Measurements from ENCODE around the gene ZNF649. TPM values are rescaled to one million over a fixed set of nuclear protein-coding genes. Genes with fewer than 3 reads are reported as not detected.

The ZNF649 gene
- total RNA-seq, 2 donors from 2014 or later, result 61.0 to 69.3 TPM

GRCh38 chr19:51944798-51945552 lies 40.2 kb upstream of the ZNF649 start:
- no peak for DNase-seq
- H3K9me3 ChIP-seq (ENCODE audit: control insufficient read depth, low read length), result peaks cover 99% of the 10 kb centered on the region

GRCh38 chr19:51938936-51939335 lies 34.1 kb upstream of the ZNF649 start:
- H3K9me3 ChIP-seq (ENCODE audit: control insufficient read depth, low read length), result peaks cover 98% of the 10 kb centered on the region

More at GRCh38 chr19:51944798-51945552, 40.2 kb upstream of the ZNF649 start:
- peaks cover 89% of the 10 kb centered on the region for H3K36me3 Mint-ChIP-seq (ENCODE audit: low read depth)
- H3K27me3 Mint-ChIP-seq (ENCODE audit: insufficient read depth), result no peaks in the 10 kb centered on the region
- Histone ChIP-seq H3K36me3 (ENCODE audit: control insufficient read depth, insufficient read depth, low read length) (peaks cover 78% of the 10 kb centered on the region), H3K4me1 (ENCODE audit: control insufficient read depth, insufficient read depth, low read length) (no peaks in the 10 kb centered on the region), H3K4me3 (ENCODE audit: low read length) (peak overlapping the region; percentile 72), H3K27ac (ENCODE audit: low read depth, low read length) (no peak overlapping the region), H3K27me3 (ENCODE audit: control insufficient read depth, insufficient read depth, low read length, poor library complexity, severe bottlenecking) (no peaks in the 10 kb centered on the region), H3K9ac (ENCODE audit: extremely low read depth, low read length, poor library complexity, severe bottlenecking) (no peak overlapping the region)
- H3K27ac Mint-ChIP-seq, result no peak overlapping the region
- no peaks in the 10 kb centered on the region for H3K4me1 Mint-ChIP-seq
- WGBS, 2 experiments (ENCODE audit: insufficient coverage in 1 of 2, insufficient read length in 1 of 2), result 98 to 99% methylated on average over 7 of the region's 7 CpGs
- no peak for TF ChIP-seq CTCF (conservative IDR thresholded peaks at IDR 0.05)
- no peak overlapping the region for H3K4me3 Mint-ChIP-seq
- peaks cover 98% of the 10 kb centered on the region for H3K9me3 Mint-ChIP-seq

GRCh38 chr19:51931921-51932320 lies 27.1 kb upstream of the ZNF649 start:
- peaks cover 94% of the 10 kb centered on the region for H3K36me3 Mint-ChIP-seq (ENCODE audit: low read depth)

More at GRCh38 chr19:51938936-51939335, 34.1 kb upstream of the ZNF649 start:
- WGBS, 2 experiments (ENCODE audit: insufficient coverage in 1 of 2, insufficient read length in 1 of 2), result no CpG with 5 or more reads among the region's 2 CpGs
- H3K36me3 ChIP-seq (ENCODE audit: control insufficient read depth, insufficient read depth, low read length), result peaks cover 98% of the 10 kb centered on the region
- no peak overlapping the region for H3K4me3 ChIP-seq (ENCODE audit: low read length)
- Mint-ChIP-seq H3K4me1 (no peaks in the 10 kb centered on the region), H3K4me3 (no peak overlapping the region), H3K9me3 (peaks cover 93% of the 10 kb centered on the region), H3K36me3 (ENCODE audit: low read depth) (peaks cover 97% of the 10 kb centered on the region), H3K27ac (no peak overlapping the region), H3K27me3 (ENCODE audit: insufficient read depth) (no peaks in the 10 kb centered on the region)
- H3K27ac ChIP-seq (ENCODE audit: low read depth, low read length), result no peak overlapping the region
- no peaks in the 10 kb centered on the region for H3K4me1 ChIP-seq (ENCODE audit: control insufficient read depth, insufficient read depth, low read length)
- no peak for DNase-seq
- H3K27me3 ChIP-seq (ENCODE audit: control insufficient read depth, insufficient read depth, low read length, poor library complexity, severe bottlenecking), result no peaks in the 10 kb centered on the region
- H3K9ac ChIP-seq (ENCODE audit: extremely low read depth, low read length, poor library complexity, severe bottlenecking), result no peak overlapping the region
- no peak for TF ChIP-seq CTCF (conservative IDR thresholded peaks at IDR 0.05)

More at GRCh38 chr19:51931921-51932320, 27.1 kb upstream of the ZNF649 start:
- H3K9me3 ChIP-seq (ENCODE audit: control insufficient read depth, low read length), result peaks cover 89% of the 10 kb centered on the region
- no peak for TF ChIP-seq CTCF (conservative IDR thresholded peaks at IDR 0.05)
- peaks cover 83% of the 10 kb centered on the region for H3K36me3 ChIP-seq (ENCODE audit: control insufficient read depth, insufficient read depth, low read length)
- no peak overlapping the region for H3K4me3 Mint-ChIP-seq
- no peak overlapping the region for H3K27ac Mint-ChIP-seq
- H3K9ac ChIP-seq (ENCODE audit: extremely low read depth, low read length, poor library complexity, severe bottlenecking), result no peak overlapping the region
- no peaks in the 10 kb centered on the region for H3K4me1 ChIP-seq (ENCODE audit: control insufficient read depth, insufficient read depth, low read length)
- WGBS, 2 experiments (ENCODE audit: insufficient coverage in 1 of 2, insufficient read length in 1 of 2), result 95% methylated on average over 6 to 8 of the region's 8 CpGs
- H3K4me3 ChIP-seq (ENCODE audit: low read length), result peak overlapping the region; percentile 90
- H3K9me3 Mint-ChIP-seq, result peaks cover 89% of the 10 kb centered on the region
- H3K27ac ChIP-seq (ENCODE audit: low read depth, low read length), result no peak overlapping the region
- peaks cover 2% of the 10 kb centered on the region for H3K27me3 Mint-ChIP-seq (ENCODE audit: insufficient read depth)
- H3K27me3 ChIP-seq (ENCODE audit: control insufficient read depth, insufficient read depth, low read length, poor library complexity, severe bottlenecking), result no peaks in the 10 kb centered on the region
- H3K4me1 Mint-ChIP-seq, result no peaks in the 10 kb centered on the region
- no peak for DNase-seq
